ENCODE data around the gene PDLIM4.

PDLIM4 gene

GRCh38 chr5:132289097-132289496 is 31.6 kb downstream of the PDLIM4 start:
- no peaks in the 10 kb centered on the region for H3K9me3 ChIP-seq (ENCODE audit: control insufficient read depth, low read length)
- no peak overlapping the region for H3K4me3 ChIP-seq (ENCODE audit: low read depth, low read length)
- no peak overlapping the region for H2AFZ ChIP-seq
- no peak overlapping the region for H3K9ac ChIP-seq
- H3K27ac ChIP-seq, result no peak overlapping the region
- H3K4me1 ChIP-seq, result peaks cover 9% of the 10 kb centered on the region
- H3K79me2 ChIP-seq, result no peaks in the 10 kb centered on the region
- H3K27me3 ChIP-seq (ENCODE audit: control insufficient read depth, insufficient read depth, low read length), result no peaks in the 10 kb centered on the region
- H3K36me3 ChIP-seq (ENCODE audit: control insufficient read depth, insufficient read depth, low read length), result no peaks in the 10 kb centered on the region
- no peak overlapping the region for H3K4me2 ChIP-seq (ENCODE audit: low read length)
- TF ChIP-seq, protein P1, sequence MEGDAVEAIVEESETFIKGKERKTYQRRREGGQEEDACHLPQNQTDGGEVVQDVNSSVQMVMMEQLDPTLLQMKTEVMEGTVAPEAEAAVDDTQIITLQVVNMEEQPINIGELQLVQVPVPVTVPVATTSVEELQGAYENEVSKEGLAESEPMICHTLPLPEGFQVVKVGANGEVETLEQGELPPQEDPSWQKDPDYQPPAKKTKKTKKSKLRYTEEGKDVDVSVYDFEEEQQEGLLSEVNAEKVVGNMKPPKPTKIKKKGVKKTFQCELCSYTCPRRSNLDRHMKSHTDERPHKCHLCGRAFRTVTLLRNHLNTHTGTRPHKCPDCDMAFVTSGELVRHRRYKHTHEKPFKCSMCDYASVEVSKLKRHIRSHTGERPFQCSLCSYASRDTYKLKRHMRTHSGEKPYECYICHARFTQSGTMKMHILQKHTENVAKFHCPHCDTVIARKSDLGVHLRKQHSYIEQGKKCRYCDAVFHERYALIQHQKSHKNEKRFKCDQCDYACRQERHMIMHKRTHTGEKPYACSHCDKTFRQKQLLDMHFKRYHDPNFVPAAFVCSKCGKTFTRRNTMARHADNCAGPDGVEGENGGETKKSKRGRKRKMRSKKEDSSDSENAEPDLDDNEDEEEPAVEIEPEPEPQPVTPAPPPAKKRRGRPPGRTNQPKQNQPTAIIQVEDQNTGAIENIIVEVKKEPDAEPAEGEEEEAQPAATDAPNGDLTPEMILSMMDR (IDR thresholded peaks at IDR 0.05), result no peak

DNA sequence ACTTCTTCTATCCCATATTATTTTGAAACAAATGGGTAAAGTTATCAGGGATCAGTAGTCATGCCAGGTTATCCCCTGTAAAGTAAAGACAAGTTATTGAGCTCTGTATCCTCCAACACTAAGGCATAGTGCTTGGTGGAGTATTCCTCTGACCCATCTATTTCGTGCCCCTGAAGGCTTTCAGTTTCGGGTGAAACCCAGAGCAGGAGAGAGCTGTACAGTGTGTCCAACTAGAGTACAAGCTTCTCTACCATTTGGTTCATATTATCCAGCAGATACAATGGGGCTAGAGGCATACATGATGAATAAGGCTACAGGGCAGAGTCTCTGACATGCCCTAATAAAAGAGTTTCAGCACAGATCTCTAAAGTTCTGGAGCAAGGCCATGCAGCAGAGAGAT is 33.5 kb downstream of the PDLIM4 start:
- no peak overlapping the region for H3K4me2 ChIP-seq (ENCODE audit: low read length)
- H3K36me3 ChIP-seq (ENCODE audit: control insufficient read depth, insufficient read depth, low read length), result no peaks in the 10 kb centered on the region
- H3K27me3 ChIP-seq (ENCODE audit: control insufficient read depth, insufficient read depth, low read length), result no peaks in the 10 kb centered on the region
- H3K4me1 ChIP-seq, result peaks cover 9% of the 10 kb centered on the region
- no peaks in the 10 kb centered on the region for H3K9me3 ChIP-seq (ENCODE audit: control insufficient read depth, low read length)
- H3K27ac ChIP-seq, result no peak overlapping the region
- H3K79me2 ChIP-seq, result no peaks in the 10 kb centered on the region
- H3K4me3 ChIP-seq (ENCODE audit: low read depth, low read length), result no peak overlapping the region
- TF ChIP-seq, protein P1 (IDR thresholded peaks at IDR 0.05), result no peak
- H2AFZ ChIP-seq, result no peak overlapping the region
- H3K9ac ChIP-seq, result no peak overlapping the region

- Histone ChIP-seq H3K4me3 (ENCODE audit: low read depth, low read length) (peak overlapping the region; percentile 72), H3K4me2 (ENCODE audit: low read length) (peak overlapping the region; percentile 87), H3K27me3 (ENCODE audit: control insufficient read depth, insufficient read depth, low read length) (no peaks in the 10 kb centered on the region), H3K9me3 (ENCODE audit: control insufficient read depth, low read length) (no peaks in the 10 kb centered on the region), H2AFZ (peak overlapping the region; percentile 79), H3K36me3 (ENCODE audit: control insufficient read depth, insufficient read depth, low read length) (no peaks in the 10 kb centered on the region), H3K9ac (peak overlapping the region; percentile 93), H3K27ac (peak overlapping the region; percentile 99), H3K4me1 (peaks cover 9% of the 10 kb centered on the region), H3K79me2 (no peaks in the 10 kb centered on the region)
- TF ChIP-seq, protein P1 (IDR thresholded peaks at IDR 0.05), result peak; percentile 22
These were observed 35.8 kb downstream of the PDLIM4 start for GRCh38 chr5:132293066-132293991.

- TF ChIP-seq, protein P1 (IDR thresholded peaks at IDR 0.05), result no peak
- H3K4me2 ChIP-seq (ENCODE audit: low read length), result peak within 1 kb of the TSS; percentile 87
- peaks cover 9% of the 10 kb centered on the region for H3K4me1 ChIP-seq
- H2AFZ ChIP-seq, result peak within 1 kb of the TSS; percentile 79
- no peaks in the 10 kb centered on the region for H3K27me3 ChIP-seq (ENCODE audit: control insufficient read depth, insufficient read depth, low read length)
- H3K9ac ChIP-seq, result peak within 1 kb of the TSS; percentile 93
- no peaks in the 10 kb centered on the region for H3K79me2 ChIP-seq
- peak within 1 kb of the TSS; percentile 99 for H3K27ac ChIP-seq
- H3K9me3 ChIP-seq (ENCODE audit: control insufficient read depth, low read length), result no peaks in the 10 kb centered on the region
- no peaks in the 10 kb centered on the region for H3K36me3 ChIP-seq (ENCODE audit: control insufficient read depth, insufficient read depth, low read length)
- peak within 1 kb of the TSS; percentile 72 for H3K4me3 ChIP-seq (ENCODE audit: low read depth, low read length)
These were observed 36.7 kb downstream of the PDLIM4 start, which contains the start of gene SLC22A4 for GRCh38 chr5:132293992-132294727. TSS of gene SLC22A4 (plus strand) at chr5:132294394. CDS start at chr5:132294617, 223 bp downstream.

Measured in parathyroid adenoma (tissue), 2 donors.